Lower leg skin (tissue), 3 donors: ENCODE measurements around the gene YAP1.

Experiments
- CTCF ChIP-seq, 3 donors: fragments of 450-650 bp; IDR thresholded peaks; one replicate each; pipeline ENCODE4 v1.5.1; 2016; ENCODE audit warnings: antibody characterized with exemption in 3 of 3, mild to moderate bottlenecking in 3 of 3, moderate library complexity in 2 of 3
- POLR2A ChIP-seq, 2 donors: fragments of 450-650 bp; IDR thresholded peaks; one replicate each; pipeline ENCODE4 v1.6.1; 2016 to 2017; ENCODE audit warnings: antibody characterized with exemption in 2 of 2, mild to moderate bottlenecking in 1 of 2, moderate library complexity in 1 of 2

GRCh38 chr11:102177974-102178631 lies 67.9 kb downstream of the YAP1 start:
- TF ChIP-seq CTCF (IDR thresholded peaks at IDR 0.05) (no peak), POLR2A (IDR thresholded peaks at IDR 0.05) (no peak)
